ENCODE data around the gene CEMIP. TPM values are rescaled to one million over a fixed set of nuclear protein-coding genes. Genes with fewer than 3 reads are reported as not detected.

CEMIP gene
- total RNA-seq, 4 donors from 2014 or later, result 0.04 TPM; not detected in 3

- H3K27ac ChIP-seq, result no peak overlapping the region
- in situ Hi-C loops (cut with MboI; ENCODE audit: low sequenced_read_pairs in 4 of 4) (loop anchor here in 2 of 4 donors (25.0 kb wide), 2 partner anchors 181 to 406 kb away; partner anchors contain the start of gene CEMIP (in 1 of the 2)), intact Hi-C loops (cut with DNase I; ENCODE audit: low total_unique reads) (loop anchor here (5.0 kb wide), 1 partner anchor 191 kb away; the partner anchor contains the start of gene CEMIP)
- peaks cover 0 to 4% (median 0%) of the 10 kb centered on the region in 3 donors for H3K9me3 ChIP-seq
- TF ChIP-seq POLR2A (IDR thresholded peaks at IDR 0.05) (no peak), CTCF (IDR thresholded peaks at IDR 0.05 in 4 of 5, conservative IDR thresholded peaks at IDR 0.05 in 1 of 5) (no peak)
- no peak overlapping the region for H3K4me3 ChIP-seq
- DNase-seq (no peak), ATAC-seq (no peak)
- H3K36me3 ChIP-seq, result peaks cover 0 to 7% of the 10 kb centered on the region in 2 donors
- no peaks in the 10 kb centered on the region for H3K4me1 ChIP-seq
- H3K27me3 ChIP-seq, result no peaks in the 10 kb centered on the region
Observed at GRCh38 chr15:80967991-80968510, 188.9 kb downstream of the CEMIP start.

- no peak overlapping the region for H3K27ac ChIP-seq
- H3K27me3 ChIP-seq, result no peaks in the 10 kb centered on the region
- DNase-seq (no peak), ATAC-seq (no peak)
- TF ChIP-seq POLR2A (IDR thresholded peaks at IDR 0.05) (no peak), CTCF (IDR thresholded peaks at IDR 0.05 in 4 of 5, conservative IDR thresholded peaks at IDR 0.05 in 1 of 5) (no peak)
- H3K36me3 ChIP-seq, result peaks cover 0 to 7% of the 10 kb centered on the region in 2 donors
- peaks cover 0 to 3% (median 0%) of the 10 kb centered on the region in 3 donors for H3K9me3 ChIP-seq
- no peak overlapping the region for H3K4me3 ChIP-seq
- H3K4me1 ChIP-seq, result no peaks in the 10 kb centered on the region
- in situ Hi-C loops (cut with MboI; ENCODE audit: low sequenced_read_pairs in 4 of 4), result loop anchor here in 2 of 4 donors (25.0 kb wide), 2 partner anchors 182 to 407 kb away; partner anchors contain the start of gene CEMIP (in 1 of the 2)
- intact Hi-C loops (cut with DNase I; ENCODE audit: low total_unique reads), result loop anchor here (5.0 kb wide), 1 partner anchor 192 kb away; the partner anchor contains the start of gene CEMIP
Observed at GRCh38 chr15:80969316-80969715, 190.1 kb downstream of the CEMIP start.

GRCh38 chr15:80970018-80970657 is 191.0 kb downstream of the CEMIP start:
- in situ Hi-C loops (cut with MboI; ENCODE audit: low sequenced_read_pairs in 4 of 4) (loop anchor here (5.0 to 25.0 kb wide), 7 partner anchors 145 to 515 kb away; partner anchors contain the start of gene CEMIP (in 2 of the 4)), intact Hi-C loops (cut with DNase I; ENCODE audit: low total_unique reads) (loop anchor here (1.0 to 5.0 kb wide), 2 partner anchors 427 to 514 kb away; no protein-coding TSS in a partner anchor)
- Histone ChIP-seq H3K27ac (no peak overlapping the region), H3K27me3 (no peaks in the 10 kb centered on the region), H3K4me1 (no peaks in the 10 kb centered on the region), H3K36me3 (no peaks in the 10 kb centered on the region), H3K9me3 (no peaks in the 10 kb centered on the region), H3K4me3 (no peak overlapping the region)
- TF ChIP-seq POLR2A (IDR thresholded peaks at IDR 0.05) (no peak), CTCF (IDR thresholded peaks at IDR 0.05 in 4 of 5, conservative IDR thresholded peaks at IDR 0.05 in 1 of 5) (peak; percentile 72 to 90 (median 80))
- DNase-seq, result peak in 1 of 2 donors; percentile 33
- peak in 1 of 2 donors; percentile 65 for ATAC-seq

GRCh38 chr15:80970658-80971057 is 191.5 kb downstream of the CEMIP start:
- Histone ChIP-seq H3K27me3 (no peaks in the 10 kb centered on the region), H3K27ac (no peak overlapping the region), H3K36me3 (no peaks in the 10 kb centered on the region), H3K4me1 (no peaks in the 10 kb centered on the region), H3K4me3 (no peak overlapping the region), H3K9me3 (no peaks in the 10 kb centered on the region)
- ATAC-seq (no peak), DNase-seq (no peak)
- intact Hi-C loops (cut with DNase I; ENCODE audit: low total_unique reads) (loop anchor here (1.0 to 5.0 kb wide), 2 partner anchors 427 to 514 kb away; no protein-coding TSS in a partner anchor), in situ Hi-C loops (cut with MboI; ENCODE audit: low sequenced_read_pairs in 4 of 4) (loop anchor here (5.0 to 25.0 kb wide), 7 partner anchors 144 to 516 kb away; partner anchors contain the start of gene CEMIP (in 2 of the 4))
- TF ChIP-seq POLR2A (IDR thresholded peaks at IDR 0.05), result no peak
- no peak for TF ChIP-seq CTCF (IDR thresholded peaks at IDR 0.05 in 4 of 5, conservative IDR thresholded peaks at IDR 0.05 in 1 of 5)
